MM.1S (cell line): ENCODE measurements around the gene AGO3.

Source experiments
- DNase-seq: peaks from one replicate; pipeline ENCODE4 v3.0.0-alpha.2; 2015
- H2AFZ ChIP-seq: fragments of 300-600 bp; sonication (generic); 2 replicates; pipeline ENCODE4 v1.6.0; 2016; ENCODE audit warnings: antibody characterized with exemption, low read length
- H3F3A ChIP-seq: fragments of 300-600 bp; sonication (generic); 2 replicates; pipeline ENCODE4 v1.6.1; 2016; ENCODE audit warnings: mild to moderate bottlenecking, antibody characterized with exemption, low read length, moderate library complexity, mixed read lengths; ENCODE audit not compliant: insufficient read depth
- H3K27ac ChIP-seq: fragments of 300-600 bp; sonication (generic); 2 replicates; pipeline ENCODE4 v1.5.1; 2016; ENCODE audit warnings: mild to moderate bottlenecking, low read length
- H3K27me3 ChIP-seq: fragments of 300-600 bp; sonication (generic); replicated peaks from 2 replicates; pipeline ENCODE4 v1.6.0; 2016; ENCODE audit warnings: low read length; ENCODE audit not compliant: insufficient read depth
- H3K36me3 ChIP-seq: fragments of 300-600 bp; sonication (generic); replicated peaks from 2 replicates; pipeline ENCODE4 v1.6.1; 2016; ENCODE audit warnings: mild to moderate bottlenecking, low read length, mixed read lengths; ENCODE audit not compliant: insufficient read depth
- H3K4me1 ChIP-seq: fragments of 300-600 bp; sonication (generic); 2 replicates; pipeline ENCODE4 v1.6.1; 2016; ENCODE audit warnings: low read length, mixed read lengths
- H3K4me2 ChIP-seq: fragments of 300-600 bp; sonication (generic); 2 replicates; pipeline ENCODE4 v1.6.0; 2016; ENCODE audit warnings: low read depth, low read length
- H3K4me3 ChIP-seq: fragments of 300-600 bp; sonication (generic); 2 replicates; pipeline ENCODE4 v1.5.1; 2016; ENCODE audit warnings: low read length, mixed read lengths
- H3K79me2 ChIP-seq: fragments of 300-600 bp; sonication (generic); 2 replicates; pipeline ENCODE4 v1.6.1; 2016; ENCODE audit warnings: mixed run types, low read length, mixed read lengths
- H3K9ac ChIP-seq: fragments of 300-600 bp; sonication (generic); 2 replicates; pipeline ENCODE4 v1.6.1; 2016; ENCODE audit warnings: low read length, mixed read lengths
- H3K9me2 ChIP-seq: fragments of 300-600 bp; sonication (generic); replicated peaks from 2 replicates; pipeline ENCODE4 v1.6.1; 2016; ENCODE audit warnings: mild to moderate bottlenecking, low read length, mixed read lengths; ENCODE audit not compliant: insufficient read depth
- H3K9me3 ChIP-seq: fragments of 300-600 bp; sonication (generic); replicated peaks from 2 replicates; pipeline ENCODE4 v1.6.1; 2016; ENCODE audit warnings: mild to moderate bottlenecking, low read length, mixed read lengths; ENCODE audit not compliant: insufficient read depth
- H4K20me1 ChIP-seq: fragments of 300-600 bp; sonication (generic); 2 replicates; pipeline ENCODE4 v1.6.1; 2016; ENCODE audit warnings: mild to moderate bottlenecking, low read length, moderate library complexity, mixed read lengths; ENCODE audit not compliant: insufficient read depth
- CTCF ChIP-seq: fragments of 300-600 bp; sonication (generic); IDR thresholded peaks from 2 replicates; pipeline ENCODE4 v1.5.1; 2016; ENCODE audit warnings: antibody characterized with exemption, low read length, mixed read lengths
- EZH2 ChIP-seq: fragments of 300-600 bp; sonication (generic); optimal IDR thresholded peaks from 2 replicates; pipeline ENCODE3; 2017; ENCODE audit warnings: low read depth, mild to moderate bottlenecking, antibody characterized with exemption, low read length, mixed read lengths
- EZH2phosphoT487 ChIP-seq: fragments of 300-600 bp; sonication (generic); IDR thresholded peaks from 2 replicates; pipeline ENCODE4 v1.6.1; 2018; ENCODE audit warnings: antibody characterized with exemption, low read length

AGO3 gene

GRCh38 chr1:36068866-36069265 lies 138.0 kb downstream of the AGO3 start:
- Histone ChIP-seq H3K9me2 (no peaks in the 10 kb centered on the region), H4K20me1 (no peaks in the 10 kb centered on the region), H3K79me2 (no peaks in the 10 kb centered on the region), H3K9me3 (no peaks in the 10 kb centered on the region), H3K36me3 (no peaks in the 10 kb centered on the region), H3K4me1 (no peaks in the 10 kb centered on the region), H3F3A (no peaks in the 10 kb centered on the region), H3K27ac (no peak overlapping the region), H3K4me2 (no peak overlapping the region), H3K9ac (no peak overlapping the region), H3K27me3 (no peaks in the 10 kb centered on the region), H2AFZ (no peak overlapping the region), H3K4me3 (no peak overlapping the region)
- DNase-seq, result no peak
- TF ChIP-seq EZH2phosphoT487 (no peak), EZH2 (no peak), CTCF (no peak)

DNA sequence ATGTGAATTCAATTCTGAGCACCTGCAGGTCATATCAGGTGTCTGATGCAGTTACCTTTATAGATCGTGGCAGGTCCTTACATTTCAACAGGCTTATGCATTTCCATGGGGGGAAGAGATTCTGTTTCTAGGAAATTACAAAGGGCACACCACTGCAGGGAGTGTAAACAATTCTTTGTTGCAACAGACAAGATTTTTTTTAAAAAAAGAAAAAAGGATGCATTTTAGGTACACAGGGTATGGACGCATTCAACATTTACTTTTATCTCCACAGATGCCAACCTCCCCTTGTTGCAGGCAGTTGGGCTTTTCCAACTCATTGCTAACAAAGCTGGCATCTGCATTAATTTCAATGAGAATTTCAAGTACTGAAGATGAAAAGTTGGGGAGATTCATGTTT lies 139.4 kb downstream of the AGO3 start:
- no peak overlapping the region for H2AFZ ChIP-seq
- H3K9ac ChIP-seq, result no peak overlapping the region
- no peaks in the 10 kb centered on the region for H3K79me2 ChIP-seq
- no peaks in the 10 kb centered on the region for H3K27me3 ChIP-seq
- no peaks in the 10 kb centered on the region for H3K4me1 ChIP-seq
- no peak overlapping the region for H3K27ac ChIP-seq
- DNase-seq, result no peak
- no peak overlapping the region for H3K4me2 ChIP-seq
- H3K36me3 ChIP-seq, result no peaks in the 10 kb centered on the region
- no peaks in the 10 kb centered on the region for H3K9me3 ChIP-seq
- H3F3A ChIP-seq, result no peaks in the 10 kb centered on the region
- no peaks in the 10 kb centered on the region for H4K20me1 ChIP-seq
- H3K9me2 ChIP-seq, result no peaks in the 10 kb centered on the region
- no peak overlapping the region for H3K4me3 ChIP-seq
- TF ChIP-seq EZH2phosphoT487 (no peak), CTCF (no peak), EZH2 (no peak)

DNA sequence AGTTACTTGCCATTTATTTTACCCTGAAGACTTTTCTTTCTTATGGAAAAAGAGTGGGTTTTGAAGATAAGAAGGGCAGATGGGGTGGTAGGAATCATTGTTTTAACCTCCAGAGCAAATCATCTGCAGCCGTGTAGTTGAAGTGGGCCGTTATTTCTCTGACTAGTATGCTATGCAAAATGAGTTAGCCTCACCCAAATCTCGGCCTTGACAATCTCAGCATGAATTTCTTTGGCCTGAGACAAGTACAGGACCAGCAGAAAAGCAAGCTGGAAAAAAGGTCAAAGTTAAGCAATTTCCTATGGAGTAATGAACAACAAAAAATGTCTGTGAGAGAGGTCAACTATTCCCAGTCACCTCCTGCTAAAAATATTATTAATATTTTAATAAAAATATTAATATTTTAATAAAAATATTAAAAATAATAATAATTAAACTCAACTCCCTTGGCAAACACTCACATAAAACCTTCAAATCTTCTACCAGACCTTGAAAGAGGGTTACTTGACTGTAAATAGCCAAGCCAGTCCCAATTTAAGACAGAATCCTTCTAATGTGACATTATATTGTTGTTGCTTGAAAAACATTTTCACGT lies 146.2 kb downstream of the AGO3 start:
- H3K9me2 ChIP-seq, result no peaks in the 10 kb centered on the region
- no peak overlapping the region for H3K4me3 ChIP-seq
- no peaks in the 10 kb centered on the region for H3K36me3 ChIP-seq
- DNase-seq, result no peak
- H3K9ac ChIP-seq, result no peak overlapping the region
- H2AFZ ChIP-seq, result no peak overlapping the region
- H3K9me3 ChIP-seq, result no peaks in the 10 kb centered on the region
- no peaks in the 10 kb centered on the region for H3K27me3 ChIP-seq
- no peak overlapping the region for H3K4me2 ChIP-seq
- H3K79me2 ChIP-seq, result no peaks in the 10 kb centered on the region
- no peak overlapping the region for H3K27ac ChIP-seq
- no peaks in the 10 kb centered on the region for H4K20me1 ChIP-seq
- H3F3A ChIP-seq, result no peaks in the 10 kb centered on the region
- H3K4me1 ChIP-seq, result no peaks in the 10 kb centered on the region
- TF ChIP-seq EZH2phosphoT487, result no peak
- TF ChIP-seq EZH2, result no peak
- no peak for TF ChIP-seq CTCF
